Measurements from ENCODE around the gene UGT1A10. TPM values are rescaled to one million over a fixed set of nuclear protein-coding genes. Genes with fewer than 3 reads are reported as not detected.

Gene UGT1A10
- total and polyA plus RNA-seq, 2 of the 13 experiments (the other 11 are each of a cell fraction or from before 2014, with no cell fraction given): not detected

DNA sequence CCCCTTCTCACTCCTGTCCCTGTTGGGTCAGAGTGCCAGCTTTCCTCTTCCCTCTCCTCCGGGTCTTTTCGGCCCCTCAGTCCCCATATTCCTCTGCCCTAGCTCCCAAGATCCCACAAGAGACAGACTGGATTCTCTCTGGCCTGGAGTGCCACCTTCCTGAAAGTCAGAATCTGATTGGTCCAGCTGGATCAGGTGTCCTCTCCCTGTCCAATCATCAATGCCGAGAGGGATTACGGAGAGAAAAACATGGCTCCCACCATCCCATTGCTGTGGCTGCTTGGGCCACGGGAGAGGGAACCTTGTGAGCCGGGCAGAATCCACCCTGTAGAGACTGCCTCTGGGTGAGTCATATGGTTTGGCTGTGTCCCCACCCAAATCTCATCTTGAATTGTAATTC, 139.2 kb downstream of the UGT1A10 start:
- in situ Hi-C loops (cut with HindIII; ENCODE audit: extremely low pct_ligation_motif_present, low pct_unique_long_range_greater_than_20kb): no loop called here
- intact Hi-C loops (cut with micrococcal nuclease; ENCODE audit: unreplicated experiment): no loop called here
- peaks cover 3 to 58% of the 10 kb centered on the region in 2 experiments; a peak in 4 of 5 replicates for H3K27me3 ChIP-seq (ENCODE audit: control insufficient read depth in 1 of 2, insufficient read depth in 2 of 2, low read length in 2 of 2)
- H3K9me3 ChIP-seq (ENCODE audit: low read length): peaks cover 5% of the 10 kb centered on the region; the same call in 1 of the 2 replicates
- 57% methylated on average over 6 of the region's 6 CpGs for WGBS (ENCODE audit: low lambda C conversion rate)
- DNase-seq (ENCODE audit: low spot score): no peak
- no peaks in the 10 kb centered on the region for H4K20me1 ChIP-seq (ENCODE audit: insufficient read depth, low read length)
- no peaks in the 10 kb centered on the region for H3K79me2 ChIP-seq (ENCODE audit: insufficient read depth, low read length)
- H3K9ac ChIP-seq (ENCODE audit: insufficient read depth, low read depth, low read length): no peak overlapping the region
- no peak overlapping the region for H3K4me3 ChIP-seq (replicated peaks in 1 of 3; ENCODE audit: insufficient read depth in 1 of 3, low read depth in 2 of 3, low read length in 3 of 3)
- H2AFZ ChIP-seq (ENCODE audit: low read length): no peak overlapping the region
- H3K27ac ChIP-seq (ENCODE audit: extremely low read length, insufficient read depth, low read length): no peak overlapping the region
- BruUV-seq (replicated peaks): no TSS peak
- no peak overlapping the region for H3K4me2 ChIP-seq (ENCODE audit: low read depth, low read length)
- H3K36me3 ChIP-seq (replicated peaks in 1 of 2; ENCODE audit: control insufficient read depth in 1 of 2, insufficient read depth in 2 of 2, low read length in 2 of 2): no peaks in the 10 kb centered on the region
- ChIA-PET POLR2A (no interaction called here), CTCF (ENCODE audit: low intra/inter-chr PET ratio, low total read pairs) (no interaction called here)
- no peak for FAIRE-seq
- ATAC-seq: no peak
- no peaks in the 10 kb centered on the region for H3K4me1 ChIP-seq (ENCODE audit: insufficient read depth, low read length)
- no peak for TF ChIP-seq EP300 (IDR thresholded peaks at IDR 0.05; ENCODE audit: low read depth in 2 of 2, low read length in 2 of 2)
- no peak for TF ChIP-seq EP300 (CRISPR knock-in tag; IDR thresholded peaks at IDR 0.05; ENCODE audit: borderline replicate concordance)
- TF ChIP-seq, protein P1, sequence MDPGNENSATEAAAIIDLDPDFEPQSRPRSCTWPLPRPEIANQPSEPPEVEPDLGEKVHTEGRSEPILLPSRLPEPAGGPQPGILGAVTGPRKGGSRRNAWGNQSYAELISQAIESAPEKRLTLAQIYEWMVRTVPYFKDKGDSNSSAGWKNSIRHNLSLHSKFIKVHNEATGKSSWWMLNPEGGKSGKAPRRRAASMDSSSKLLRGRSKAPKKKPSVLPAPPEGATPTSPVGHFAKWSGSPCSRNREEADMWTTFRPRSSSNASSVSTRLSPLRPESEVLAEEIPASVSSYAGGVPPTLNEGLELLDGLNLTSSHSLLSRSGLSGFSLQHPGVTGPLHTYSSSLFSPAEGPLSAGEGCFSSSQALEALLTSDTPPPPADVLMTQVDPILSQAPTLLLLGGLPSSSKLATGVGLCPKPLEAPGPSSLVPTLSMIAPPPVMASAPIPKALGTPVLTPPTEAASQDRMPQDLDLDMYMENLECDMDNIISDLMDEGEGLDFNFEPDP (CRISPR knock-in tag; conservative IDR thresholded peaks at IDR 0.05): no peak
- TF ChIP-seq FOXP1 (IDR thresholded peaks at IDR 0.05): no peak
- no peak for TF ChIP-seq FOXP1 (CRISPR knock-in tag; IDR thresholded peaks at IDR 0.05)
- no peak for TF ChIP-seq ZNF431 (CRISPR knock-in tag; IDR thresholded peaks at IDR 0.05; ENCODE audit: borderline replicate concordance, low read depth)
- no peak for TF ChIP-seq ZNF138 (CRISPR knock-in tag; IDR thresholded peaks at IDR 0.05; ENCODE audit: low read depth)

DNA sequence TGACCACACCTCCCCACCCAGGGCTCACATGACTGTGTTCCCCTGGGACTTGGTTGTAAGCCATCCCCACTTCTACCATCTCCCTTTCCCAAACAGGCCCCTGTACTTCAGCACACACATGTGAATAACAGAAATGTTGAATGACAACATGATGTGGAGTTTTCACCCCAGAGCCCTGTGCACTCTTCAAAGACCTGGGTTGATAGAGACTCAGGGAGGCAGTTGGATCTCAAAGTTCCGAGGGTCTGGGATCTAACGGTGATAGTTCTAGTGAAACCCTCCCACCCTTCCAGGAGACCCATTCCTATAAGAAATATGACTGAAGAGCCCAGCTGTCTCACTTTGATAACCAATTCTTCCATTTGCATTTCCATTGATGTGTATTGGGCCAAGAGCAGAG, 141.8 kb downstream of the UGT1A10 start, which contains the start of gene MROH2A:
MROH2A (plus strand) TSS at position 301 of the 400 bp plus-strand sequence. CDS start 1,029 bp downstream, outside the sequence.
- Histone ChIP-seq H3K4me3 (replicated peaks in 1 of 3; ENCODE audit: insufficient read depth in 1 of 3, low read depth in 2 of 3, low read length in 3 of 3) (no peak within 1 kb of the TSS), H2AFZ (ENCODE audit: low read length) (no peak within 1 kb of the TSS), H3K4me2 (ENCODE audit: low read depth, low read length) (no peak within 1 kb of the TSS), H3K79me2 (ENCODE audit: insufficient read depth, low read length) (no peaks in the 10 kb centered on the region), H3K9ac (ENCODE audit: insufficient read depth, low read depth, low read length) (no peak within 1 kb of the TSS), H3K9me3 (ENCODE audit: low read length) (peaks cover 5% of the 10 kb centered on the region; the same call in 1 of the 2 replicates), H3K27ac (ENCODE audit: extremely low read length, insufficient read depth, low read length) (no peak within 1 kb of the TSS), H3K4me1 (ENCODE audit: insufficient read depth, low read length) (no peaks in the 10 kb centered on the region), H4K20me1 (ENCODE audit: insufficient read depth, low read length) (no peaks in the 10 kb centered on the region), H3K36me3 (replicated peaks in 1 of 2; ENCODE audit: control insufficient read depth in 1 of 2, insufficient read depth in 2 of 2, low read length in 2 of 2) (no peaks in the 10 kb centered on the region), H3K27me3 (ENCODE audit: control insufficient read depth in 1 of 2, insufficient read depth in 2 of 2, low read length in 2 of 2) (peaks cover 3 to 58% of the 10 kb centered on the region in 2 experiments; a peak in 4 of 5 replicates)
- ChIA-PET CTCF (ENCODE audit: low intra/inter-chr PET ratio, low total read pairs) (no interaction called here), POLR2A (no interaction called here)
- intact Hi-C loops (cut with micrococcal nuclease; ENCODE audit: unreplicated experiment) (no loop called here), in situ Hi-C loops (cut with HindIII; ENCODE audit: extremely low pct_ligation_motif_present, low pct_unique_long_range_greater_than_20kb) (no loop called here)
- WGBS (ENCODE audit: low lambda C conversion rate): 31% methylated on average over 2 of the region's 2 CpGs
- no TSS peak for BruUV-seq (replicated peaks)
- no peak for DNase-seq (ENCODE audit: low spot score)
- ATAC-seq: no peak
- no peak for FAIRE-seq
- TF ChIP-seq PRMT3 (CRISPR knock-in tag; IDR thresholded peaks at IDR 0.05; ENCODE audit: borderline replicate concordance, low read depth) (no peak), ZNF598 (CRISPR knock-in tag; IDR thresholded peaks at IDR 0.05; ENCODE audit: borderline replicate concordance) (no peak), ZNF451 (CRISPR knock-in tag; IDR thresholded peaks at IDR 0.05) (no peak), RNF2 (conservative IDR thresholded peaks at IDR 0.05; ENCODE audit: low read depth) (no peak), KLF16 (CRISPR knock-in tag; IDR thresholded peaks at IDR 0.05) (no peak)
- TF ChIP-seq, protein P2, sequence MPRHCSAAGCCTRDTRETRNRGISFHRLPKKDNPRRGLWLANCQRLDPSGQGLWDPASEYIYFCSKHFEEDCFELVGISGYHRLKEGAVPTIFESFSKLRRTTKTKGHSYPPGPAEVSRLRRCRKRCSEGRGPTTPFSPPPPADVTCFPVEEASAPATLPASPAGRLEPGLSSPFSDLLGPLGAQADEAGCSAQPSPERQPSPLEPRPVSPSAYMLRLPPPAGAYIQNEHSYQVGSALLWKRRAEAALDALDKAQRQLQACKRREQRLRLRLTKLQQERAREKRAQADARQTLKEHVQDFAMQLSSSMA (CRISPR knock-in tag; IDR thresholded peaks at IDR 0.05): no peak
